Transverse colon (tissue), 4 donors: ENCODE data around the gene CLDN17. TPM values are rescaled to one million over a fixed set of nuclear protein-coding genes. Genes with fewer than 3 reads are reported as not detected.

Experiments used
- DNase-seq: peaks from one replicate; pipeline ENCODE4 v3.0.0-alpha.2; 2019
- H3K27ac ChIP-seq, 4 donors: fragments of 200-600 bp; sonication (generic); 2 replicates each; pipeline ENCODE4 v1.5.1; 2016 to 2018; ENCODE audit warnings: inconsistent platforms in 4 of 4
- H3K27me3 ChIP-seq: fragments of 200-600 bp; sonication (generic); 2 replicates; pipeline ENCODE4 v1.5.1; 2017; ENCODE audit warnings: inconsistent platforms
- H3K36me3 ChIP-seq, 4 donors: fragments of 200-600 bp; sonication (generic); 2 replicates each; pipeline ENCODE4 v1.5.1; 2017 to 2019; ENCODE audit warnings: inconsistent platforms in 4 of 4
- H3K4me1 ChIP-seq, 4 donors: fragments of 200-600 bp; sonication (generic); 2 replicates each; pipeline ENCODE4 v1.5.1; 2017 to 2020; ENCODE audit warnings: inconsistent platforms in 4 of 4
- H3K4me3 ChIP-seq, 4 donors: fragments of 200-600 bp; sonication (generic); 1 replicate in 1 of 4; 2 replicates in 3 of 4; pipeline versions ENCODE4 v1.5.1 to v1.6.1; 2017 to 2019; ENCODE audit warnings: inconsistent platforms in 4 of 4
- H3K9me3 ChIP-seq, 2 donors: fragments of 200-600 bp; sonication (generic); 2 replicates each; pipeline ENCODE4 v1.5.1; 2017 to 2019; ENCODE audit warnings: inconsistent platforms in 2 of 2
- CTCF ChIP-seq, 5 experiments: fragments of 200-600 bp in 3 of 5; fragments of 450-650 bp in 2 of 5; sonication (generic) in 3 of 5; IDR thresholded peaks; 1 replicate in 2 of 5; 2 replicates in 3 of 5; pipeline ENCODE4 v1.5.1; 2016 to 2017; ENCODE audit warnings: antibody characterized with exemption in 5 of 5, inconsistent platforms in 3 of 5, mild to moderate bottlenecking in 2 of 5, moderate library complexity in 1 of 5
- EP300 ChIP-seq: sonication (generic); formaldehyde crosslinking; IDR thresholded peaks from one replicate; pipeline ENCODE4 v1.6.1; 2017; ENCODE audit warnings: antibody characterized with exemption, low read depth
- POLR2A ChIP-seq: fragments of 450-650 bp; IDR thresholded peaks from one replicate; pipeline ENCODE4 v1.6.1; 2016; ENCODE audit warnings: antibody characterized with exemption, mild to moderate bottlenecking, moderate library complexity
- POLR2AphosphoS5 ChIP-seq, 3 donors: sonication (generic); formaldehyde crosslinking; IDR thresholded peaks; one replicate each; pipeline ENCODE4 v1.6.1; 2016; ENCODE audit warnings: antibody characterized with exemption in 3 of 3
- WGBS, 2 donors: methylation state at CpG; one replicate each; pipeline ENCODE4 v1.1.5; 2018; ENCODE audit warnings: low coverage in 1 of 2; 5-methylcytosine and 5-hydroxymethylcytosine counted together
- in situ Hi-C, 4 donors: fragments of 200-750 bp; cut with MboI; loops; one replicate each; pipeline versions ENCODE4 v1.15.0 to v1.15.1; 2017; ENCODE audit warnings: low sequenced_read_pairs in 3 of 4, low pct_ligation_motif_present in 1 of 4, low pct_unique_long_range_greater_than_20kb in 1 of 4
- intact Hi-C: fragments of 100-400 bp; cut with DNase I; formaldehyde crosslinking; loops from one replicate; pipeline ENCODE4 v1.15.1; 2023; ENCODE audit warnings: low total_unique reads
- total RNA-seq, 4 donors: library from RNA; depleted of rRNA; stranded (reverse); fragments of >200 nt; gene quantifications; one replicate each; pipeline ENCODE4 v1.1.0, GENCODE V29; 2016

The CLDN17 gene
- total RNA-seq, 4 donors from 2014 or later = 3.0 TPM; not detected in 3

DNA sequence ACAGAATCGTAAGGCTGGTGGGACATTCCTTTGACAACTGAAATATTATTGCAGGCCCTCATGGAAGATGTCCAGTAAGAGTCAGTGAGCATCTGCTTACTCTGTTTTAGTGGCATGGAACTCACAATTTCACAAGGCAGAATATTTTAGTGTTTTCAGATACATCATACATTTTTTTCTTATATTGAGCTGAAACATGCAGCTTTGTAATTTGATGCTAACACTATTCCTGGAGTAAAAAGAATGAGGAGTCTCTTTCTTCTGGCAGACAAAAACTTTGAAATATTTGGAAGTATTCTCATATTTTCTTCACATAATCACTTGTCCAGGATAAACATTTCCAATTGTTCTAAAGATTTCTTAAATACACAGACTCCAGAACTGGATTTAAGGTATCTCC, 17.7 kb downstream of the CLDN17 start:
- H3K9me3 ChIP-seq = no peaks in the 10 kb centered on the region

GRCh38 chr21:30146558-30147282, 19.9 kb downstream of the CLDN17 start:
- Histone ChIP-seq H3K4me3 (no peak overlapping the region), H3K27me3 (no peaks in the 10 kb centered on the region), H3K27ac (no peak overlapping the region), H3K36me3 (no peaks in the 10 kb centered on the region), H3K9me3 (no peaks in the 10 kb centered on the region), H3K4me1 (no peaks in the 10 kb centered on the region)
- intact Hi-C loops (no loop called here), in situ Hi-C loops (no loop called here)
- no peak for DNase-seq
- 71 to 79% methylated on average over 10 to 16 of the region's 16 CpGs for WGBS, 2 donors
- TF ChIP-seq POLR2AphosphoS5 (IDR thresholded peaks at IDR 0.05) (no peak), CTCF (IDR thresholded peaks at IDR 0.05) (no peak), EP300 (no peak), POLR2A (no peak)

More for the DNA sequence above, 17.7 kb downstream of the CLDN17 start:
- in situ Hi-C loops (no loop called here), intact Hi-C loops (no loop called here)
- Histone ChIP-seq H3K27me3 (no peaks in the 10 kb centered on the region), H3K4me1 (no peaks in the 10 kb centered on the region), H3K36me3 (no peaks in the 10 kb centered on the region), H3K4me3 (no peak overlapping the region), H3K27ac (no peak overlapping the region)
- no peak for DNase-seq
- TF ChIP-seq EP300 (no peak), POLR2AphosphoS5 (IDR thresholded peaks at IDR 0.05) (no peak), POLR2A (no peak), CTCF (IDR thresholded peaks at IDR 0.05) (no peak)
- 78 to 82% methylated on average over 1 of the region's 1 CpG for WGBS, 2 donors

- Histone ChIP-seq H3K4me1 (no peaks in the 10 kb centered on the region), H3K36me3 (no peaks in the 10 kb centered on the region), H3K4me3 (no peak overlapping the region), H3K27me3 (no peaks in the 10 kb centered on the region), H3K27ac (no peak overlapping the region), H3K9me3 (no peaks in the 10 kb centered on the region)
- no peak for DNase-seq
- in situ Hi-C loops (no loop called here), intact Hi-C loops (no loop called here)
- TF ChIP-seq POLR2AphosphoS5 (IDR thresholded peaks at IDR 0.05) = no peak
- no peak for TF ChIP-seq POLR2A
- no peak for TF ChIP-seq CTCF (IDR thresholded peaks at IDR 0.05)
- TF ChIP-seq EP300 = no peak
- 74 to 77% methylated on average over 4 to 6 of the region's 6 CpGs for WGBS, 2 donors
These were observed 28.1 kb downstream of the CLDN17 start for GRCh38 chr21:30138483-30138882.

- intact Hi-C loops = no loop called here
- H3K27ac ChIP-seq = no peak overlapping the region
- H3K4me3 ChIP-seq = no peak overlapping the region
- H3K9me3 ChIP-seq = no peaks in the 10 kb centered on the region
- H3K4me1 ChIP-seq = no peaks in the 10 kb centered on the region
- in situ Hi-C loops = no loop called here
- H3K27me3 ChIP-seq = no peaks in the 10 kb centered on the region
- TF ChIP-seq CTCF (IDR thresholded peaks at IDR 0.05) (no peak), EP300 (no peak), POLR2AphosphoS5 (IDR thresholded peaks at IDR 0.05) (no peak), POLR2A (no peak)
- DNase-seq = no peak
- 91% methylated on average over 18 of the region's 18 CpGs; no CpG with 5 or more reads in 1 of the 2 donors for whole genome bisulfite sequencing, 2 donors
- no peaks in the 10 kb centered on the region for H3K36me3 ChIP-seq
These were observed 37.4 kb downstream of the CLDN17 start for GRCh38 chr21:30129246-30129645.
